ENCODE data around the gene NEGR1.

DNA sequence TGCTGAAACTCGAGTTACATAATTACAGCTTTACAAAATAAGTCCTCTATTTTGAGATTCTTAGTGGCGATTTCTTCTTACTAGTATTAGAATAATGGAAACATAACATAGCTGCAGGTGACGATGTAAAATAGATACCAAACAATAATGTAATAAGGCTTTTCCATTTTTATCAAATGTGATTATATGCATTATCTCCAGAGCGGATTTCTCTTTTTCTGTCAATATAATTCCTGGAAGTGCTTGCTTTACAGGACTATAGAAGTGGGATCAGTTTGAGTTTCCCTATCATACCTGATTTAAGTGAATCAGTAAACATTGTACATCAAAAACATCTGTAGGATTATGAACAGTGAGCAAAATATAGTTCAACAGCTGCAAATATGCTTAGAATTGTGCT is 442.5 kb downstream of the NEGR1 start:
- TF ChIP-seq, protein P1, sequence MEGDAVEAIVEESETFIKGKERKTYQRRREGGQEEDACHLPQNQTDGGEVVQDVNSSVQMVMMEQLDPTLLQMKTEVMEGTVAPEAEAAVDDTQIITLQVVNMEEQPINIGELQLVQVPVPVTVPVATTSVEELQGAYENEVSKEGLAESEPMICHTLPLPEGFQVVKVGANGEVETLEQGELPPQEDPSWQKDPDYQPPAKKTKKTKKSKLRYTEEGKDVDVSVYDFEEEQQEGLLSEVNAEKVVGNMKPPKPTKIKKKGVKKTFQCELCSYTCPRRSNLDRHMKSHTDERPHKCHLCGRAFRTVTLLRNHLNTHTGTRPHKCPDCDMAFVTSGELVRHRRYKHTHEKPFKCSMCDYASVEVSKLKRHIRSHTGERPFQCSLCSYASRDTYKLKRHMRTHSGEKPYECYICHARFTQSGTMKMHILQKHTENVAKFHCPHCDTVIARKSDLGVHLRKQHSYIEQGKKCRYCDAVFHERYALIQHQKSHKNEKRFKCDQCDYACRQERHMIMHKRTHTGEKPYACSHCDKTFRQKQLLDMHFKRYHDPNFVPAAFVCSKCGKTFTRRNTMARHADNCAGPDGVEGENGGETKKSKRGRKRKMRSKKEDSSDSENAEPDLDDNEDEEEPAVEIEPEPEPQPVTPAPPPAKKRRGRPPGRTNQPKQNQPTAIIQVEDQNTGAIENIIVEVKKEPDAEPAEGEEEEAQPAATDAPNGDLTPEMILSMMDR (IDR thresholded peaks at IDR 0.05; ENCODE audit: low read depth, low read length), result no peak
- no peak for TF ChIP-seq EZH2phosphoT487 (IDR thresholded peaks at IDR 0.05; ENCODE audit: low read depth)
